Psoas muscle (tissue), 8 donors: Measurements from ENCODE around the gene PPP6R1. TPM values are rescaled to one million over a fixed set of nuclear protein-coding genes. Genes with fewer than 3 reads are reported as not detected.
A peak's percentile ranks its signal among the peaks of the same experiment; 100 is the strongest.

Experiments used
- ATAC-seq, 4 donors: fragments of 200-7000 bp; cut with Tn5 transposase; one replicate each; pipeline ENCODE4 v1.9.1; 2020; ENCODE audit warnings: moderate library complexity in 3 of 4, mild to moderate bottlenecking in 2 of 4
- DNase-seq, 2 donors: peaks; one replicate each; pipeline ENCODE4 v3.0.0-alpha.2; 2020
- H3K27ac ChIP-seq: fragments of 200-600 bp; one replicate; pipeline ENCODE4 v1.8.0; 2022
- H3K27me3 ChIP-seq, 3 donors: fragments of 200-600 bp in 1 of 3; one replicate each; pipeline versions ENCODE4 v1.6.1 to v1.8.0; 2013 to 2022; ENCODE audit warnings: low read length in 2 of 3, mild to moderate bottlenecking in 2 of 3, moderate library complexity in 1 of 3; ENCODE audit not compliant: insufficient read depth in 3 of 3
- H3K36me3 ChIP-seq, 2 donors: fragments of 200-600 bp in 1 of 2; one replicate each; pipeline versions ENCODE4 v1.6.1 to v1.8.0; 2013 to 2022; ENCODE audit warnings: low read depth in 1 of 2, mild to moderate bottlenecking in 1 of 2, moderate library complexity in 1 of 2; ENCODE audit not compliant: insufficient read depth in 1 of 2
- H3K4me1 ChIP-seq: fragments of 200-600 bp; one replicate; pipeline ENCODE4 v1.8.0; 2022
- H3K4me3 ChIP-seq: fragments of 200-600 bp; one replicate; pipeline ENCODE4 v1.8.0; 2022; ENCODE audit warnings: mild to moderate bottlenecking
- H3K9me3 ChIP-seq: fragments of 200-600 bp; one replicate; pipeline ENCODE4 v1.8.0; 2022
- WGBS, 3 donors: extraction: QIAGEN DNeasy Blood & Tissue Kit; methylation state at CpG; one replicate each; pipeline versions ENCODE4 v1.1.6 to v1.1.7; 2013; 5-methylcytosine and 5-hydroxymethylcytosine counted together
- intact Hi-C, 2 donors: fragments of 100-400 bp; cut with DNase I; formaldehyde crosslinking; loops; one replicate each; pipeline versions ENCODE4 v1.11.0 to v1.14.2; 2022
- polyA plus RNA-seq, 3 donors: library from polyadenylated mRNA; stranded (reverse); fragments of 200-250 nt; gene quantifications; one replicate each; pipeline ENCODE4 v1.2.3, GENCODE V29; 2013
- total RNA-seq, 4 donors: library from RNA; stranded (reverse); fragmentation: NEBNext Ultra II Directional in 2 of 4; extraction: Animal tissue kit (Norgen Biotek cat#: 25700) in 2 of 4; gene quantifications; one replicate each; pipeline versions ENCODE4 v1.2.1 to v1.2.4, GENCODE V29; 2021 to 2023
- TF ChIP-seq, protein P1 (sequence below): fragments of 200-600 bp; IDR thresholded peaks from one replicate; pipeline ENCODE4 v1.8.0; 2022; ENCODE audit warnings: antibody characterized with exemption
- donor health status: healthy with polysubstance abuse.
- donor health status: DM: no; HTN: no; CAD: no; lungs with moderate emphysema.
- donor health status: Bipolar disorder and iron deficiency.
- donor health status: healthy.
- donor health status: DM: yes; HTN: yes; CAD: no.
- donor health status: DM: no; HTN: no; CAD: no.
- donor health status: DM: no; HTN: no; CAD: no.
- donor health status: DM: yes; HTN: yes; CAD: no.

PPP6R1 gene
- total and polyA plus RNA-seq, 7 donors, result 27.9 to 72.3 (median 45.6) TPM

DNA sequence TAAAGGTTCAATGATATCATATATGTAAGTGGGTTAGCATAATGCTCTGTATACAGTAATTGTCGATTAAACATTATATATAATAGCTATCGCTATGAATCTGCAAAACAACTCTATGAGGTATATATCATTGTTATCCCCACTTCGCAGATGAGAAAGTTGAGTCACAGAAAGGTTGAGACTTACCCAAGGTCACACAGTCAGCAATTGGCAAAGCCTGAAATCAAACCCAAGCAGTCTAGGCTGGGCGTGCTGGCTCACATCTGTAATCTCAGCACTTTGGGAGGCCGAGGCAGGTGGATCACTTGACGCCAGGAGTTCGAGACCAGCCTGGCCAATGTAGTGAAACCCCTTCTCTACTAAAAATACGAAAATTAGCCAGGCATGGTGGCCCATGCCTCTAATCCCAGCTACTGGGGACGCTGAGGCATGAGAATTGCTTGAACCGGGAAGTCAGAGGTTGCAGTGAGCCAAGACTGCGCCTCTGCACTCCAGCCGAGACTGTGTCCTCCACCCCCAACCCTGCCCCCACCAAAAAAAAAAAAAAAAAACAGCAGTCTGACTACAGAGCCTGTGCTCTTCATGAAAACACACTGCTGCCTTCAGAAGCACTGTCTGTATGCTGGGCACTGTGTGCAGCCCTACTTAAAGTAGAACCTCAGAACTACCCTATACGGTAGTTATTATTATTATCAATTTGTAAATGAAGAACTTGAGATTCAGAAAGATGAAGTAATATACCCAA is 19.7 kb upstream of the PPP6R1 start:
- 84 to 86% (median 85%) methylated on average over 13 of the region's 13 CpGs for WGBS, 3 donors
- Histone ChIP-seq H3K4me1 (peaks cover 5% of the 10 kb centered on the region), H3K27me3 (peaks cover 0 to 6% (median 3%) of the 10 kb centered on the region in 3 donors), H3K27ac (no peak overlapping the region), H3K4me3 (peak overlapping the region; percentile 91), H3K9me3 (no peaks in the 10 kb centered on the region), H3K36me3 (peaks cover 0 to 44% of the 10 kb centered on the region in 2 donors)
- DNase-seq, result no peak
- intact Hi-C loops, result loop anchor here in 1 of 2 donors (2.0 kb wide), 1 partner anchor 14 kb away; no protein-coding TSS in a partner anchor
- no peak for ATAC-seq
- TF ChIP-seq, protein P1, sequence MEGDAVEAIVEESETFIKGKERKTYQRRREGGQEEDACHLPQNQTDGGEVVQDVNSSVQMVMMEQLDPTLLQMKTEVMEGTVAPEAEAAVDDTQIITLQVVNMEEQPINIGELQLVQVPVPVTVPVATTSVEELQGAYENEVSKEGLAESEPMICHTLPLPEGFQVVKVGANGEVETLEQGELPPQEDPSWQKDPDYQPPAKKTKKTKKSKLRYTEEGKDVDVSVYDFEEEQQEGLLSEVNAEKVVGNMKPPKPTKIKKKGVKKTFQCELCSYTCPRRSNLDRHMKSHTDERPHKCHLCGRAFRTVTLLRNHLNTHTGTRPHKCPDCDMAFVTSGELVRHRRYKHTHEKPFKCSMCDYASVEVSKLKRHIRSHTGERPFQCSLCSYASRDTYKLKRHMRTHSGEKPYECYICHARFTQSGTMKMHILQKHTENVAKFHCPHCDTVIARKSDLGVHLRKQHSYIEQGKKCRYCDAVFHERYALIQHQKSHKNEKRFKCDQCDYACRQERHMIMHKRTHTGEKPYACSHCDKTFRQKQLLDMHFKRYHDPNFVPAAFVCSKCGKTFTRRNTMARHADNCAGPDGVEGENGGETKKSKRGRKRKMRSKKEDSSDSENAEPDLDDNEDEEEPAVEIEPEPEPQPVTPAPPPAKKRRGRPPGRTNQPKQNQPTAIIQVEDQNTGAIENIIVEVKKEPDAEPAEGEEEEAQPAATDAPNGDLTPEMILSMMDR, result no peak

DNA sequence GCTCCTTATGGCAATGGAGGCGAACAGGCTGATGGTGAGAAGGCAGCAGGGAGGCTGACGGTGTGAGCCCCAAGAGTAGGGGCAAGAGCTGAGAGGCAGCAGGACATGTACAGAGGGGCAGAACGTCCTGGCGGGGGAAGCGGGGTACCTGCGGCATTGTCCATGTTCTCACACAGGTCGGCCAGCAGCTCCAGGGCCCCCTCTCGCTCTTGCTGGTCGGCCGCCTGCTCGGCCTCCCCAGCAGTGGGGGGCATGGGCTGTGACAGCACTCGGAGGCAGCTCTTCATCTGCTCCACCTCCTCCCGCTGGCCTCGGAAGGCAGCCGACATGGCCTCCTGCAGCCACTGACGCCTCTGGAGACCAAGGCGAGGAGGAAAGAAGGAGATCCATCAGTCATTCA is 18.7 kb upstream of the PPP6R1 start:
- Histone ChIP-seq H3K36me3 (peaks cover 5 to 55% of the 10 kb centered on the region in 2 donors), H3K4me1 (peaks cover 5% of the 10 kb centered on the region), H3K9me3 (no peaks in the 10 kb centered on the region), H3K27ac (no peak overlapping the region), H3K27me3 (peaks cover 0 to 2% (median 0%) of the 10 kb centered on the region in 3 donors), H3K4me3 (no peak overlapping the region)
- intact Hi-C loops, result no loop called here
- WGBS, 3 donors, result 86 to 91% (median 90%) methylated on average over 17 of the region's 17 CpGs
- no peak for DNase-seq
- TF ChIP-seq, protein P1, result no peak
- no peak for ATAC-seq

DNA sequence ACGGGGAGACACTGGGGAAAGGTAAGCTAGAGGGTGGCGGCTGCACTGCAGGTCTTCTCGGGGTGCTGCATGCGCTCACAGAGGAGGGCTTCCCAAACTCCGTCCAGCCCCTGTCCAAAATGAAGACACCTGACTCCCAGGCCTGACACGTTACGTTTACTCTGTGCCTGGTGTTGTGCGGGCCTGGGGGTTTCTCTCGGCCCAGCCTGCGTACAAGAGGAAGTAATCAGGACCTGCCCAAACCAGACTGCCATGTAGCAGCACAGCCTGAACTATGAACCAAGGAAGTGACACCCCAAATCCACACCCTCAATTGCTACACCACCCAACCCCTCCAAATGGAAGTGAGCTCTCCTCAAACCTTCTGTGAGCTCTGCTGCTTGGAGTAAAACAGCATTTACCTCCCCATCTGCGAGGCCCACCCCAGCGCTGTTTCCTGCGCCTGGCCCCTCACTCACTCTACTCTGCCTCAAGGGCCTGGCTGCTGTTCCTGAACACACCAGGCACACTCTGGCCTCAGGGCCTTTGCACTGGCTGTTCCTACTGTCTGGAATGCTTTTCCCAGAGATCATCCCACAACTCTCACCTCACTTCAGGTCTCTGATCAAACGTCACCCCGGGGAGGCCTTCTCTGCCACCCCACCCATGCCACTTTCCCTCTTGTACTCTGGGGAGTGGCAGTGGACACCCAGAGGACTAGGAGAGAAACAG is 18.1 kb upstream of the PPP6R1 start:
- H3K9me3 ChIP-seq, result no peaks in the 10 kb centered on the region
- TF ChIP-seq, protein P1, result no peak
- H3K27me3 ChIP-seq, result no peaks in the 10 kb centered on the region
- H3K27ac ChIP-seq, result no peak overlapping the region
- intact Hi-C loops, result no loop called here
- 84 to 91% (median 85%) methylated on average over 15 of the region's 15 CpGs for WGBS, 3 donors
- no peak overlapping the region for H3K4me3 ChIP-seq
- ATAC-seq (no peak), DNase-seq (no peak)
- peaks cover 5 to 61% of the 10 kb centered on the region in 2 donors for H3K36me3 ChIP-seq
- peaks cover 5% of the 10 kb centered on the region for H3K4me1 ChIP-seq

DNA sequence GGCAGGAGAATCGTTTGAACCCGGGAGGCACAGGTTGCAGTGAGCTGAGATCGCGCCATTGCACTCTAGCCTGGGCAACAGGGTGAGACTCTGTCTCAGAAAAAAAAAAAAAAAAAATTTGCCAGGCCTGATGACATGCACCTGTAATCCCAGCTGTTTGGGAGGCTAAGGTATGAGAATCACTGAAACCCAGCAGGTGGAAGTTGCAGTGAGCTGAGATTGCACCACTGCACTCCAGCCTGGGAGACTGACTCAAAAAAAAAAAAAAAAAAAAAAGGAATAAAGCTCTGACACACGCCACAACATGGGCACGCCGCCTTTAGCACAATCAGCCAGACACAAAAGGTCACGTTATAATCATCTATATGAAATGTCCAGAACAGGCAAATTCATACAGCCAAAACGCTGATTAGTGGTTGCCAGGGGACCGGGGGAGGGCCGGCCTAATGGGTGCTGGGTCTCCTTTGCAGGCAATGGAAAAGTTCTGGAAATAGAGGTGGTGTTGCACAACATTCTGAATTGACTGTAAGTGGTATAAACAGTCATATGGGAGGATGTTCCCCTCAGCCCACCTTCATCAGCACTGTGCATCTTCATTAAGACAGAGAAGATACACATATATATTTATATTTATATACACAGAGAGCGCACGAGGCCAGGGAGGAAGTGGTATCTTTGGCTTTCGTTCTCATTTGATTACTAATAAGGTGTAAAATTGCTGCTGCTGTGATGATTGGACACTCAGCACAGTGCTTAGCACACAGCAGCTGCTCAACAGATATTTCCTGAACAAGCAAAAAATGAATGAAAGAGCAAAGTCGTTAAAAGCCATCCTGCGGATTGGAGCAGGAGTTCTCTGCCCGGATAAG is 17.3 kb upstream of the PPP6R1 start:
- DNase-seq (no peak), ATAC-seq (no peak)
- intact Hi-C loops, result no loop called here
- H3K4me1 ChIP-seq, result peaks cover 5% of the 10 kb centered on the region
- TF ChIP-seq, protein P1, result no peak
- no peaks in the 10 kb centered on the region for H3K9me3 ChIP-seq
- H3K27ac ChIP-seq, result no peak overlapping the region
- no peaks in the 10 kb centered on the region for H3K27me3 ChIP-seq
- H3K36me3 ChIP-seq, result peaks cover 5 to 67% of the 10 kb centered on the region in 2 donors
- no peak overlapping the region for H3K4me3 ChIP-seq
- 75 to 78% (median 77%) methylated on average over 17 of the region's 17 CpGs for WGBS, 3 donors
